Lower leg skin (tissue), 3 donors: ENCODE measurements around the gene CCN5.

Experiments used
- CTCF ChIP-seq, 3 donors: fragments of 450-650 bp; IDR thresholded peaks; one replicate each; pipeline ENCODE4 v1.5.1; 2016; ENCODE audit warnings: antibody characterized with exemption in 3 of 3, mild to moderate bottlenecking in 3 of 3, moderate library complexity in 2 of 3
- POLR2A ChIP-seq, 2 donors: fragments of 450-650 bp; IDR thresholded peaks; one replicate each; pipeline ENCODE4 v1.6.1; 2016 to 2017; ENCODE audit warnings: antibody characterized with exemption in 2 of 2, mild to moderate bottlenecking in 1 of 2, moderate library complexity in 1 of 2

- TF ChIP-seq CTCF (IDR thresholded peaks at IDR 0.05) (no peak), POLR2A (IDR thresholded peaks at IDR 0.05) (no peak)
These were observed 16.8 kb upstream of the CCN5 start for GRCh38 chr20:44698351-44698750.
